WTC11 (cell line): Measurements from ENCODE around the gene IL1R1. TPM values are rescaled to one million over a fixed set of nuclear protein-coding genes. Genes with fewer than 3 reads are reported as not detected.

Experiments
- ATAC-seq: fragments of 200-7000 bp; cut with Tn5 transposase; 2 replicates; pipeline ENCODE4 v1.10.0; 2021; ENCODE audit warnings: mild to moderate bottlenecking, moderate library complexity
- CTCF ChIA-PET: fragments of 300-600 bp; sonication (Branson Sonifier 250); formaldehyde crosslinking; loops from one replicate; lab custom pipeline; 2021; ENCODE audit warnings: antibody characterized with exemption; lab: Charles Lee
- POLR2A ChIA-PET: fragments of 350-600 bp; sonication (Branson Sonifier 250); formaldehyde crosslinking; loops from one replicate; lab custom pipeline; 2021; ENCODE audit warnings: antibody characterized with exemption; lab: Charles Lee
- DNase-seq: peaks from one replicate; pipeline ENCODE4 v3.0.0; 2021; ENCODE audit warnings: low spot score
- H3K27ac Mint-ChIP-seq: 2 replicates; pipeline ENCODE4 v1.8.0; 2021; ENCODE audit warnings: mixed read lengths
- H3K27me3 Mint-ChIP-seq: 2 replicates; pipeline ENCODE4 v1.8.0; 2021; ENCODE audit warnings: low read depth, mild to moderate bottlenecking, moderate library complexity, mixed read lengths
- H3K36me3 Mint-ChIP-seq: 2 replicates; pipeline ENCODE4 v1.8.0; 2021; ENCODE audit warnings: mixed read lengths
- H3K4me1 Mint-ChIP-seq: 2 replicates; pipeline ENCODE4 v1.8.0; 2022; ENCODE audit warnings: mixed read lengths
- H3K4me3 Mint-ChIP-seq: 2 replicates; pipeline ENCODE4 v1.8.0; 2021; ENCODE audit warnings: mild to moderate bottlenecking, moderate library complexity, mixed read lengths
- H3K9me3 Mint-ChIP-seq: 2 replicates; pipeline ENCODE4 v1.8.0; 2021; ENCODE audit warnings: mixed read lengths
- CBFB ChIP-seq: sonication (generic); formaldehyde crosslinking; IDR thresholded peaks from 2 replicates; pipeline ENCODE4 v1.8.1; 2022; ENCODE audit warnings: mild to moderate bottlenecking, low read depth, missing genetic modification reagents
- CREB1 ChIP-seq: sonication (generic); formaldehyde crosslinking; IDR thresholded peaks from 2 replicates; pipeline ENCODE4 v1.8.0; 2023; ENCODE audit warnings: mild to moderate bottlenecking, missing genetic modification reagents
- ELF4 ChIP-seq: sonication (generic); formaldehyde crosslinking; IDR thresholded peaks from 2 replicates; pipeline ENCODE4 v1.8.1; 2022; ENCODE audit warnings: low read depth, mild to moderate bottlenecking, moderate library complexity, missing genetic modification reagents
- EMX1 ChIP-seq: fragments of 250-450 bp; sonication (Bioruptor Pico); IDR thresholded peaks from 2 replicates; pipeline ENCODE4 v1.8.0; 2021; ENCODE audit warnings: mild to moderate bottlenecking
- GRHL2 ChIP-seq: fragments of 250-450 bp; sonication (Bioruptor Pico); IDR thresholded peaks from 2 replicates; pipeline ENCODE4 v1.8.0; 2022; ENCODE audit warnings: mild to moderate bottlenecking, moderate library complexity; ENCODE audit not compliant: insufficient replicate concordance, severe bottlenecking
- GTF2I ChIP-seq: fragments of 250-450 bp; sonication (Bioruptor Pico); conservative IDR thresholded peaks from 2 replicates; pipeline ENCODE4 v1.4.0; 2021; ENCODE audit warnings: mild to moderate bottlenecking
- IRF2 ChIP-seq: sonication (generic); formaldehyde crosslinking; IDR thresholded peaks from 2 replicates; pipeline ENCODE4 v1.8.0; 2022; ENCODE audit warnings: low read depth, missing genetic modification reagents, borderline replicate concordance
- MXD4 ChIP-seq: fragments of 250-450 bp; sonication (Bioruptor Pico); IDR thresholded peaks from 2 replicates; pipeline ENCODE4 v1.8.0; 2021; ENCODE audit warnings: mild to moderate bottlenecking, moderate library complexity, borderline replicate concordance
- MYBL2 ChIP-seq: sonication (generic); formaldehyde crosslinking; IDR thresholded peaks from 2 replicates; pipeline ENCODE4 v1.8.1; 2023; ENCODE audit warnings: mild to moderate bottlenecking, moderate library complexity, missing genetic modification reagents
- RELA ChIP-seq: sonication (generic); formaldehyde crosslinking; IDR thresholded peaks from 2 replicates; pipeline ENCODE4 v1.8.1; 2022; ENCODE audit warnings: missing genetic modification reagents, mild to moderate bottlenecking, borderline replicate concordance
- ZNF121 ChIP-seq: sonication (generic); formaldehyde crosslinking; IDR thresholded peaks from 2 replicates; pipeline ENCODE4 v1.8.0; 2023; ENCODE audit warnings: missing genetic modification reagents
- ZNF232 ChIP-seq: sonication (generic); formaldehyde crosslinking; IDR thresholded peaks from 2 replicates; pipeline ENCODE4 v1.8.0; 2022; ENCODE audit warnings: mild to moderate bottlenecking, missing genetic modification reagents
- ZNF263 ChIP-seq: sonication (generic); formaldehyde crosslinking; IDR thresholded peaks from 2 replicates; pipeline ENCODE4 v1.8.1; 2022; ENCODE audit warnings: low read depth, mild to moderate bottlenecking, moderate library complexity, missing genetic modification reagents
- ZNF317 ChIP-seq: sonication (generic); formaldehyde crosslinking; IDR thresholded peaks from 2 replicates; pipeline ENCODE4 v1.8.1; 2023; ENCODE audit warnings: low read depth, mild to moderate bottlenecking, moderate library complexity, missing genetic modification reagents, borderline replicate concordance
- ZNF416 ChIP-seq: fragments of 250-450 bp; sonication (Bioruptor Pico); IDR thresholded peaks from 2 replicates; pipeline ENCODE4 v1.9.0; 2021; ENCODE audit warnings: mild to moderate bottlenecking, inconsistent platforms
- ZNF671 ChIP-seq: fragments of 250-450 bp; sonication (Bioruptor Pico); IDR thresholded peaks from 2 replicates; pipeline ENCODE4 v1.8.0; 2021; ENCODE audit warnings: mild to moderate bottlenecking
- total RNA-seq: library from RNA; stranded (reverse); gene quantifications from 3 replicates; pipeline ENCODE4 v1.2.3, GENCODE V29; 2021
- TF ChIP-seq, protein P1 (sequence below): fragments of 250-450 bp; sonication (Bioruptor Pico); IDR thresholded peaks from 2 replicates; pipeline ENCODE4 v1.8.0; 2021; ENCODE audit warnings: mild to moderate bottlenecking
- TF ChIP-seq, protein P2 (sequence below): sonication (generic); formaldehyde crosslinking; IDR thresholded peaks from 2 replicates; pipeline ENCODE4 v1.8.1; 2022; ENCODE audit warnings: low read depth, mild to moderate bottlenecking, moderate library complexity, missing genetic modification reagents, borderline replicate concordance
- TF ChIP-seq, protein P3 (sequence below): sonication (generic); formaldehyde crosslinking; IDR thresholded peaks from 2 replicates; pipeline ENCODE4 v1.8.1; 2022; ENCODE audit warnings: mild to moderate bottlenecking, moderate library complexity, missing genetic modification reagents
- TF ChIP-seq, protein P4 (sequence below): sonication (generic); formaldehyde crosslinking; IDR thresholded peaks from 2 replicates; pipeline ENCODE4 v1.8.1; 2023; ENCODE audit warnings: mild to moderate bottlenecking, missing genetic modification reagents, moderate library complexity
- TF ChIP-seq, protein P5 (sequence below): sonication (generic); formaldehyde crosslinking; IDR thresholded peaks from 2 replicates; pipeline ENCODE4 v1.8.1; 2022; ENCODE audit warnings: mild to moderate bottlenecking, missing genetic modification reagents, moderate library complexity, borderline replicate concordance
- TF ChIP-seq, protein P6 (sequence below): fragments of 250-450 bp; sonication (Bioruptor Pico); IDR thresholded peaks from 2 replicates; pipeline ENCODE4 v2.1.2; 2022; ENCODE audit warnings: mild to moderate bottlenecking, moderate library complexity

IL1R1 gene
- total RNA-seq, 1 experiment from 2014 or later, result 0.37 TPM

DNA sequence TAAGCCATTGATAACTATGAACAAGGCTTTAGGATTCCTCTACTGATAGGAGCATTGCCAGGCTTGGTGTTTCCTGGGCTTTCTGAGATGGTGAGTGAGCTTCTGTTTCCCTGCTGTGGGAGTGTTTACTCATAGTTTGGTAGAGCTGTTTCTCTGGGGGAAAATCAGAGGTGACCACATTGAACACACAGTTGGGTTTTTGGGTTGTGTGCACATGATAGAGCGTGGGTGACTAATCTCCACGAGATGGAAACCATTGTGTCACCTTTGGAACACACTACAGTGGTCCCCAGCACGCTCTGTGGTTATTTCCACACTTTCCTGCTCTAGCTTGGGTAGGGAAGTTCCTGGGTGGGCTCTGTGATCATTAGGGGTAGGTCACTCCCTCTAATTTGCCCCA lies 5.4 kb downstream of the IL1R1 start:
- POLR2A ChIA-PET, result no interaction called here
- ATAC-seq, result no peak
- Mint-ChIP-seq H3K36me3 (peaks cover 12% of the 10 kb centered on the region; the same call in 1 of the 2 replicates), H3K9me3 (peaks cover 35% of the 10 kb centered on the region), H3K4me3 (no peak overlapping the region), H3K27me3 (peaks cover 14% of the 10 kb centered on the region), H3K4me1 (peaks cover 3% of the 10 kb centered on the region; the same call in 1 of the 2 replicates), H3K27ac (no peak overlapping the region)
- DNase-seq, result no peak
- TF ChIP-seq, protein P1, sequence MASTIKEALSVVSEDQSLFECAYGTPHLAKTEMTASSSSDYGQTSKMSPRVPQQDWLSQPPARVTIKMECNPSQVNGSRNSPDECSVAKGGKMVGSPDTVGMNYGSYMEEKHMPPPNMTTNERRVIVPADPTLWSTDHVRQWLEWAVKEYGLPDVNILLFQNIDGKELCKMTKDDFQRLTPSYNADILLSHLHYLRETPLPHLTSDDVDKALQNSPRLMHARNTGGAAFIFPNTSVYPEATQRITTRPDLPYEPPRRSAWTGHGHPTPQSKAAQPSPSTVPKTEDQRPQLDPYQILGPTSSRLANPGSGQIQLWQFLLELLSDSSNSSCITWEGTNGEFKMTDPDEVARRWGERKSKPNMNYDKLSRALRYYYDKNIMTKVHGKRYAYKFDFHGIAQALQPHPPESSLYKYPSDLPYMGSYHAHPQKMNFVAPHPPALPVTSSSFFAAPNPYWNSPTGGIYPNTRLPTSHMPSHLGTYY (CRISPR knock-in tag), result no peak
- TF ChIP-seq ZNF317 (CRISPR knock-in tag) (no peak), EMX1 (no peak), CBFB (CRISPR knock-in tag) (no peak), ZNF232 (CRISPR knock-in tag) (no peak), MYBL2 (CRISPR knock-in tag) (no peak)
- TF ChIP-seq, protein P2, sequence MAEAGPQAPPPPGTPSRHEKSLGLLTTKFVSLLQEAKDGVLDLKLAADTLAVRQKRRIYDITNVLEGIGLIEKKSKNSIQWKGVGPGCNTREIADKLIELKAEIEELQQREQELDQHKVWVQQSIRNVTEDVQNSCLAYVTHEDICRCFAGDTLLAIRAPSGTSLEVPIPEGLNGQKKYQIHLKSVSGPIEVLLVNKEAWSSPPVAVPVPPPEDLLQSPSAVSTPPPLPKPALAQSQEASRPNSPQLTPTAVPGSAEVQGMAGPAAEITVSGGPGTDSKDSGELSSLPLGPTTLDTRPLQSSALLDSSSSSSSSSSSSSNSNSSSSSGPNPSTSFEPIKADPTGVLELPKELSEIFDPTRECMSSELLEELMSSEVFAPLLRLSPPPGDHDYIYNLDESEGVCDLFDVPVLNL (CRISPR knock-in tag), result no peak
- CTCF ChIA-PET, result no interaction called here

DNA sequence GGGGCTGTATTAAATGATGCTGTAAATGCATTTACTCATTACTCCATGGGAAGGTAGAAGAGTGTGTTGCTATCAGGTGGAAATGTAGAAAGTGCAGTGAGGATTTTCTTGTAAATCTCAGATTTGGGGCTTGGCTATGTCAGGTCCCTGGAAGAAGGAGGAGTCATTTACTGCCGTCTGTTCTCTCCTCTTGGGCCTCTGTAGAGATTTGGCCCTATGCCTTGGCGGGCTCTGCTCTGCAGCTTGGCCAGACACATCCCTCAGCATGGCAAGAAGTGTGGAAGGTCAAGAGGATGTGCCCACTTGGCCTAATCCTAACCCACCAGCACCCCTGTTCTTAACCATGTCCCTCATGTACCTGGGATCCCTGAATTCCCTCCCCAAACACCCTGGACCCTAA lies 6.7 kb downstream of the IL1R1 start:
- Mint-ChIP-seq H3K9me3 (peaks cover 35% of the 10 kb centered on the region), H3K4me1 (no peaks in the 10 kb centered on the region), H3K4me3 (no peak overlapping the region), H3K36me3 (peaks cover 12% of the 10 kb centered on the region; the same call in 1 of the 2 replicates), H3K27ac (no peak overlapping the region), H3K27me3 (peaks cover under 1% of the 10 kb centered on the region; the same call in 1 of the 2 replicates)
- POLR2A ChIA-PET, result interaction anchor here (1.3 kb wide), 1 partner anchor 10 kb away, joined by 3 read pairs; no protein-coding TSS in a partner anchor
- no peak for DNase-seq
- ATAC-seq, result no peak
- TF ChIP-seq EMX1 (no peak), ELF4 (CRISPR knock-in tag) (no peak), GTF2I (CRISPR knock-in tag) (no peak), CREB1 (CRISPR knock-in tag) (no peak), IRF2 (CRISPR knock-in tag) (no peak), MXD4 (CRISPR knock-in tag) (no peak), ZNF416 (CRISPR knock-in tag) (no peak), ZNF263 (CRISPR knock-in tag) (no peak), GRHL2 (CRISPR knock-in tag) (no peak), RELA (CRISPR knock-in tag) (no peak), ZNF671 (CRISPR knock-in tag) (no peak), ZNF121 (CRISPR knock-in tag) (no peak)
- TF ChIP-seq, protein P3, sequence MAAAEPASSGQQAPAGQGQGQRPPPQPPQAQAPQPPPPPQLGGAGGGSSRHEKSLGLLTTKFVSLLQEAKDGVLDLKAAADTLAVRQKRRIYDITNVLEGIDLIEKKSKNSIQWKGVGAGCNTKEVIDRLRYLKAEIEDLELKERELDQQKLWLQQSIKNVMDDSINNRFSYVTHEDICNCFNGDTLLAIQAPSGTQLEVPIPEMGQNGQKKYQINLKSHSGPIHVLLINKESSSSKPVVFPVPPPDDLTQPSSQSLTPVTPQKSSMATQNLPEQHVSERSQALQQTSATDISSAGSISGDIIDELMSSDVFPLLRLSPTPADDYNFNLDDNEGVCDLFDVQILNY, result no peak
- TF ChIP-seq, protein P4, sequence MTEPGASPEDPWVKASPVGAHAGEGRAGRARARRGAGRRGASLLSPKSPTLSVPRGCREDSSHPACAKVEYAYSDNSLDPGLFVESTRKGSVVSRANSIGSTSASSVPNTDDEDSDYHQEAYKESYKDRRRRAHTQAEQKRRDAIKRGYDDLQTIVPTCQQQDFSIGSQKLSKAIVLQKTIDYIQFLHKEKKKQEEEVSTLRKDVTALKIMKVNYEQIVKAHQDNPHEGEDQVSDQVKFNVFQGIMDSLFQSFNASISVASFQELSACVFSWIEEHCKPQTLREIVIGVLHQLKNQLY (CRISPR knock-in tag), result no peak
- TF ChIP-seq, protein P5, sequence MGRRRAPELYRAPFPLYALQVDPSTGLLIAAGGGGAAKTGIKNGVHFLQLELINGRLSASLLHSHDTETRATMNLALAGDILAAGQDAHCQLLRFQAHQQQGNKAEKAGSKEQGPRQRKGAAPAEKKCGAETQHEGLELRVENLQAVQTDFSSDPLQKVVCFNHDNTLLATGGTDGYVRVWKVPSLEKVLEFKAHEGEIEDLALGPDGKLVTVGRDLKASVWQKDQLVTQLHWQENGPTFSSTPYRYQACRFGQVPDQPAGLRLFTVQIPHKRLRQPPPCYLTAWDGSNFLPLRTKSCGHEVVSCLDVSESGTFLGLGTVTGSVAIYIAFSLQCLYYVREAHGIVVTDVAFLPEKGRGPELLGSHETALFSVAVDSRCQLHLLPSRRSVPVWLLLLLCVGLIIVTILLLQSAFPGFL (CRISPR knock-in tag), result no peak
- TF ChIP-seq, protein P6, sequence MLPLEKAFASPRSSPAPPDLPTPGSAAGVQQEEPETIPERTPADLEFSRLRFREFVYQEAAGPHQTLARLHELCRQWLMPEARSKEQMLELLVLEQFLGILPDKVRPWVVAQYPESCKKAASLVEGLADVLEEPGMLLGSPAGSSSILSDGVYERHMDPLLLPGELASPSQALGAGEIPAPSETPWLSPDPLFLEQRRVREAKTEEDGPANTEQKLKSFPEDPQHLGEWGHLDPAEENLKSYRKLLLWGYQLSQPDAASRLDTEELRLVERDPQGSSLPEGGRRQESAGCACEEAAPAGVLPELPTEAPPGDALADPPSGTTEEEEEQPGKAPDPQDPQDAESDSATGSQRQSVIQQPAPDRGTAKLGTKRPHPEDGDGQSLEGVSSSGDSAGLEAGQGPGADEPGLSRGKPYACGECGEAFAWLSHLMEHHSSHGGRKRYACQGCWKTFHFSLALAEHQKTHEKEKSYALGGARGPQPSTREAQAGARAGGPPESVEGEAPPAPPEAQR (CRISPR knock-in tag), result no peak
- CTCF ChIA-PET, result interaction anchor here (1.0 kb wide), 1 partner anchor 17 kb away, joined by 3 read pairs; no protein-coding TSS in a partner anchor
